IPS-20b (cell line): ENCODE results near the gene HLA-B.

Experiments used
- H3K27ac ChIP-seq: one replicate; pipeline ENCODE4 v1.5.1; 2013; ENCODE audit warnings: low read length
- H3K27me3 ChIP-seq: 2 replicates; pipeline ENCODE4 v1.6.1; 2013; ENCODE audit warnings: mild to moderate bottlenecking, low read length, inconsistent platforms; ENCODE audit not compliant: insufficient read depth
- H3K36me3 ChIP-seq: 2 replicates; pipeline ENCODE4 v1.6.1; 2013; ENCODE audit warnings: low read depth, mild to moderate bottlenecking, inconsistent platforms, low read length, moderate library complexity; ENCODE audit not compliant: insufficient read depth
- H3K4me1 ChIP-seq: 2 replicates; pipeline ENCODE4 v1.6.1; 2013; ENCODE audit warnings: mild to moderate bottlenecking, control low read depth, inconsistent platforms, low read length, moderate library complexity; ENCODE audit not compliant: insufficient read depth
- H3K4me3 ChIP-seq: 2 replicates; pipeline ENCODE4 v1.5.1; 2013; ENCODE audit warnings: mild to moderate bottlenecking, low read length, inconsistent platforms
- H3K9ac ChIP-seq: 2 replicates; pipeline ENCODE4 v1.6.1; 2013; ENCODE audit warnings: low read depth, mild to moderate bottlenecking, inconsistent platforms, low read length, moderate library complexity
- H3K9me3 ChIP-seq: 2 replicates; pipeline ENCODE4 v1.6.1; 2013; ENCODE audit warnings: mild to moderate bottlenecking, low read depth, low read length, inconsistent platforms; ENCODE audit not compliant: insufficient read depth

Gene HLA-B

GRCh38 chr6:31357886-31358285, 907 bp upstream of the HLA-B start:
- H3K9me3 ChIP-seq = no peaks in the 10 kb centered on the region

GRCh38 chr6:31356216-31356945, 598 bp downstream of the HLA-B start:
- peak overlapping the region; percentile 67; the same call in 1 of the 2 replicates for H3K4me3 ChIP-seq
- H3K9me3 ChIP-seq = no peaks in the 10 kb centered on the region
- H3K4me1 ChIP-seq = no peaks in the 10 kb centered on the region
- H3K27me3 ChIP-seq = peaks cover 67% of the 10 kb centered on the region
- no peak overlapping the region for H3K27ac ChIP-seq
- H3K36me3 ChIP-seq = no peaks in the 10 kb centered on the region
- no peak overlapping the region for H3K9ac ChIP-seq

More at GRCh38 chr6:31357886-31358285, 907 bp upstream of the HLA-B start:
- Histone ChIP-seq H3K27me3 (peaks cover 72% of the 10 kb centered on the region), H3K4me3 (no peak overlapping the region), H3K36me3 (no peaks in the 10 kb centered on the region), H3K4me1 (no peaks in the 10 kb centered on the region), H3K27ac (no peak overlapping the region), H3K9ac (no peak overlapping the region)

GRCh38 chr6:31355583-31355948, 1.4 kb downstream of the HLA-B start:
- H3K4me3 ChIP-seq = peak overlapping the region; percentile 67; the same call in 1 of the 2 replicates
- H3K9ac ChIP-seq = no peak overlapping the region
- H3K4me1 ChIP-seq = no peaks in the 10 kb centered on the region
- no peaks in the 10 kb centered on the region for H3K36me3 ChIP-seq
- H3K27ac ChIP-seq = no peak overlapping the region
- H3K27me3 ChIP-seq = peaks cover 65% of the 10 kb centered on the region
- no peaks in the 10 kb centered on the region for H3K9me3 ChIP-seq

GRCh38 chr6:31354864-31355582, 2.0 kb downstream of the HLA-B start:
- no peak overlapping the region for H3K27ac ChIP-seq
- no peak overlapping the region for H3K4me3 ChIP-seq
- no peaks in the 10 kb centered on the region for H3K9me3 ChIP-seq
- H3K4me1 ChIP-seq = no peaks in the 10 kb centered on the region
- peaks cover 64% of the 10 kb centered on the region for H3K27me3 ChIP-seq
- no peak overlapping the region for H3K9ac ChIP-seq
- no peaks in the 10 kb centered on the region for H3K36me3 ChIP-seq

GRCh38 chr6:31354158-31354863, 2.7 kb downstream of the HLA-B start:
- Histone ChIP-seq H3K27ac (no peak overlapping the region), H3K4me1 (no peaks in the 10 kb centered on the region), H3K9me3 (no peaks in the 10 kb centered on the region), H3K4me3 (no peak overlapping the region), H3K36me3 (no peaks in the 10 kb centered on the region), H3K9ac (no peak overlapping the region), H3K27me3 (peaks cover 56% of the 10 kb centered on the region)

GRCh38 chr6:31353384-31353945, 3.5 kb downstream of the HLA-B start:
- H3K9ac ChIP-seq = no peak overlapping the region; the same call in 1 of the 2 replicates
- H3K36me3 ChIP-seq = no peaks in the 10 kb centered on the region
- no peak overlapping the region for H3K27ac ChIP-seq
- H3K4me1 ChIP-seq = peaks cover under 1% of the 10 kb centered on the region; the same call in 1 of the 2 replicates
- no peak overlapping the region for H3K4me3 ChIP-seq
- H3K9me3 ChIP-seq = no peaks in the 10 kb centered on the region
- H3K27me3 ChIP-seq = peaks cover 48% of the 10 kb centered on the region

GRCh38 chr6:31352683-31353383, 4.1 kb downstream of the HLA-B start:
- peaks cover 42% of the 10 kb centered on the region for H3K27me3 ChIP-seq
- H3K9me3 ChIP-seq = no peaks in the 10 kb centered on the region
- H3K27ac ChIP-seq = no peak overlapping the region
- no peak overlapping the region for H3K4me3 ChIP-seq
- peaks cover 4% of the 10 kb centered on the region; the same call in 1 of the 2 replicates for H3K4me1 ChIP-seq
- H3K9ac ChIP-seq = no peak overlapping the region
- H3K36me3 ChIP-seq = no peaks in the 10 kb centered on the region

- Histone ChIP-seq H3K27me3 (peaks cover 36% of the 10 kb centered on the region), H3K4me3 (no peak overlapping the region), H3K9ac (no peak overlapping the region), H3K9me3 (no peaks in the 10 kb centered on the region), H3K27ac (no peak overlapping the region), H3K4me1 (peaks cover 4% of the 10 kb centered on the region; the same call in 1 of the 2 replicates), H3K36me3 (no peaks in the 10 kb centered on the region)
These were observed 4.7 kb downstream of the HLA-B start for GRCh38 chr6:31352310-31352682.

GRCh38 chr6:31351401-31352309, 5.3 kb downstream of the HLA-B start:
- Histone ChIP-seq H3K27me3 (peaks cover 31% of the 10 kb centered on the region), H3K9ac (no peak overlapping the region), H3K4me3 (no peak overlapping the region), H3K9me3 (no peaks in the 10 kb centered on the region), H3K27ac (no peak overlapping the region), H3K4me1 (peaks cover 4% of the 10 kb centered on the region; the same call in 1 of the 2 replicates), H3K36me3 (no peaks in the 10 kb centered on the region)

- no peaks in the 10 kb centered on the region for H3K9me3 ChIP-seq
- peaks cover 4% of the 10 kb centered on the region; the same call in 1 of the 2 replicates for H3K4me1 ChIP-seq
- H3K27me3 ChIP-seq = peaks cover 25% of the 10 kb centered on the region
- no peak overlapping the region for H3K9ac ChIP-seq
- H3K4me3 ChIP-seq = no peak overlapping the region
- no peaks in the 10 kb centered on the region for H3K36me3 ChIP-seq
- no peak overlapping the region for H3K27ac ChIP-seq
These were observed 6.0 kb downstream of the HLA-B start for GRCh38 chr6:31351033-31351380.
